Body of pancreas (tissue), 4 donors: ENCODE data around the gene LVRN. TPM values are rescaled to one million over a fixed set of nuclear protein-coding genes. Genes with fewer than 3 reads are reported as not detected.
"Not testable (repeated sequence)": the region's sequence is repeated elsewhere in the genome, so short reads cannot be mapped to it uniquely, and the experiment has no call there.

Experiments
- ATAC-seq: fragments of 150-250 bp; one replicate; pipeline ENCODE4 v1.9.1; 2016
- DNase-seq, 4 donors: peaks; one replicate each; pipeline ENCODE4 v3.0.0-alpha.2; 2019
- H3K27ac ChIP-seq, 4 donors: fragments of 200-600 bp; sonication (generic); 1 replicate in 3 of 4; 2 replicates in 1 of 4; pipeline versions ENCODE4 v1.5.1 to v1.6.1; 2016 to 2019; ENCODE audit warnings: mild to moderate bottlenecking in 1 of 4, mixed read lengths in 1 of 4, moderate library complexity in 1 of 4
- H3K27me3 ChIP-seq, 2 donors: fragments of 200-600 bp; sonication (generic); one replicate each; pipeline ENCODE4 v1.6.0; 2016; ENCODE audit warnings: mild to moderate bottlenecking in 1 of 2
- H3K36me3 ChIP-seq, 2 donors: fragments of 200-600 bp; sonication (generic); replicated peaks in 1 of 2; 2 replicates each; pipeline ENCODE4 v1.5.1; 2016; ENCODE audit warnings: low read depth in 2 of 2; ENCODE audit not compliant: insufficient read depth in 1 of 2
- H3K4me1 ChIP-seq: fragments of 200-600 bp; sonication (generic); one replicate; pipeline ENCODE4 v1.6.0; 2016
- H3K4me3 ChIP-seq, 2 donors: fragments of 200-600 bp; sonication (generic); 1 replicate in 1 of 2; 2 replicates in 1 of 2; pipeline ENCODE4 v1.5.1; 2016 to 2019
- H3K9me3 ChIP-seq, 3 donors: fragments of 200-600 bp; sonication (generic); 1 replicate in 2 of 3; 2 replicates in 1 of 3; pipeline ENCODE4 v1.5.1; 2016
- CTCF ChIP-seq, 7 experiments: fragments of 450-650 bp in 4 of 7; fragments of 200-600 bp in 3 of 7; sonication (generic) in 3 of 7; IDR thresholded peaks; one replicate each; pipeline ENCODE4 v1.5.1; 2016 to 2019; ENCODE audit warnings: antibody characterized with exemption in 7 of 7
- POLR2A ChIP-seq, 3 donors: fragments of 450-650 bp; IDR thresholded peaks; one replicate each; pipeline ENCODE4 v1.6.1; 2016; ENCODE audit warnings: antibody characterized with exemption in 3 of 3, mild to moderate bottlenecking in 2 of 3
- WGBS, 2 donors: methylation state at CpG; one replicate each; pipeline ENCODE4 v1.1.5; 2017; 5-methylcytosine and 5-hydroxymethylcytosine counted together
- intact Hi-C: fragments of 100-400 bp; cut with DNase I; formaldehyde crosslinking; loops from one replicate; pipeline ENCODE4 v1.15.1; 2023
- total RNA-seq, 2 donors: library from RNA; depleted of rRNA; stranded (reverse); fragments of >200 nt; gene quantifications; one replicate each; pipeline ENCODE4 v1.1.0, GENCODE V29; 2016

The LVRN gene, protein sequence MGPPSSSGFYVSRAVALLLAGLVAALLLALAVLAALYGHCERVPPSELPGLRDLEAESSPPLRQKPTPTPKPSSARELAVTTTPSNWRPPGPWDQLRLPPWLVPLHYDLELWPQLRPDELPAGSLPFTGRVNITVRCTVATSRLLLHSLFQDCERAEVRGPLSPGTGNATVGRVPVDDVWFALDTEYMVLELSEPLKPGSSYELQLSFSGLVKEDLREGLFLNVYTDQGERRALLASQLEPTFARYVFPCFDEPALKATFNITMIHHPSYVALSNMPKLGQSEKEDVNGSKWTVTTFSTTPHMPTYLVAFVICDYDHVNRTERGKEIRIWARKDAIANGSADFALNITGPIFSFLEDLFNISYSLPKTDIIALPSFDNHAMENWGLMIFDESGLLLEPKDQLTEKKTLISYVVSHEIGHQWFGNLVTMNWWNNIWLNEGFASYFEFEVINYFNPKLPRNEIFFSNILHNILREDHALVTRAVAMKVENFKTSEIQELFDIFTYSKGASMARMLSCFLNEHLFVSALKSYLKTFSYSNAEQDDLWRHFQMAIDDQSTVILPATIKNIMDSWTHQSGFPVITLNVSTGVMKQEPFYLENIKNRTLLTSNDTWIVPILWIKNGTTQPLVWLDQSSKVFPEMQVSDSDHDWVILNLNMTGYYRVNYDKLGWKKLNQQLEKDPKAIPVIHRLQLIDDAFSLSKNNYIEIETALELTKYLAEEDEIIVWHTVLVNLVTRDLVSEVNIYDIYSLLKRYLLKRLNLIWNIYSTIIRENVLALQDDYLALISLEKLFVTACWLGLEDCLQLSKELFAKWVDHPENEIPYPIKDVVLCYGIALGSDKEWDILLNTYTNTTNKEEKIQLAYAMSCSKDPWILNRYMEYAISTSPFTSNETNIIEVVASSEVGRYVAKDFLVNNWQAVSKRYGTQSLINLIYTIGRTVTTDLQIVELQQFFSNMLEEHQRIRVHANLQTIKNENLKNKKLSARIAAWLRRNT
- 1 to 10 TPM in 1 of 2 donors, under 1 TPM in 1; 0.52 to 2.0 TPM for total RNA-seq

DNA sequence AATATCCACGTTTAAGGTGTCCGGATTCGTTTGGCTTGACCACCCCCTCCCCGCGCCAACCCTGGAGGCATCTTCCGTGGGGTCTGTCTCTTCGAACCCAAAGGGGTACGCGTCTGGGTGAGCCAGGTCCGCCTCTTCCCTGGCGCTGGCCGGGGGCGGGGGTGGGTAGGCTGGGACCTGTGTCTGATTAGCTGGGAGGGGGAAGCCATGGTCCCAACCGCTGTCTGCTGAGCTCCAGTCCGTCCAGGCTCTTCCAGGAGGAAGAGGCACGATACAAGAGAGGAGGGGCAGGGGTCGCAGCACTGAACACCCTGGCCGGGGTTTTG lies at the start of gene LVRN:
Gene LVRN (plus strand): TSS at position 237 of the 326 bp plus-strand sequence. CDS start 143 bp downstream, outside the sequence.
- no peak for DNase-seq
- TF ChIP-seq CTCF (IDR thresholded peaks at IDR 0.05), result no peak
- no peak for TF ChIP-seq POLR2A (IDR thresholded peaks at IDR 0.05)
- Histone ChIP-seq H3K4me3 (peak within 1 kb of the TSS; percentile 11 to 20), H3K36me3 (no peaks in the 10 kb centered on the region), H3K27ac (no peak within 1 kb of the TSS), H3K27me3 (peaks cover 0 to 17% of the 10 kb centered on the region in 2 donors), H3K9me3 (no peaks in the 10 kb centered on the region), H3K4me1 (peaks cover 19% of the 10 kb centered on the region)
- ATAC-seq, result no peak
- 6 to 23% methylated on average over 7 to 18 of the region's 18 CpGs for WGBS, 2 donors
- intact Hi-C loops, result no loop called here

- H3K9me3 ChIP-seq, H3K4me1 ChIP-seq, H3K27me3 ChIP-seq, H3K36me3 ChIP-seq, DNase-seq, H3K4me3 ChIP-seq, ATAC-seq, intact Hi-C loops, H3K27ac ChIP-seq: not testable (repeated sequence)
- 74 to 79% methylated on average over 5 of the region's 5 CpGs for WGBS, 2 donors
Measured at GRCh38 chr5:115913623-115914400, 48.5 kb upstream of the LVRN start.

- H3K27ac ChIP-seq, result no peak overlapping the region
- no peak for ATAC-seq
- TF ChIP-seq CTCF (IDR thresholded peaks at IDR 0.05) (no peak), POLR2A (IDR thresholded peaks at IDR 0.05) (no peak)
- H3K4me1 ChIP-seq, result no peaks in the 10 kb centered on the region
- H3K9me3 ChIP-seq, result no peaks in the 10 kb centered on the region
- H3K4me3 ChIP-seq, result no peak overlapping the region
- WGBS, 2 donors, result 74 to 77% methylated on average over 3 of the region's 3 CpGs
- no peaks in the 10 kb centered on the region for H3K36me3 ChIP-seq
- H3K27me3 ChIP-seq, result no peaks in the 10 kb centered on the region
- intact Hi-C loops, result no loop called here
- no peak for DNase-seq
Measured at GRCh38 chr5:115920171-115920725, 42.0 kb upstream of the LVRN start.

DNA sequence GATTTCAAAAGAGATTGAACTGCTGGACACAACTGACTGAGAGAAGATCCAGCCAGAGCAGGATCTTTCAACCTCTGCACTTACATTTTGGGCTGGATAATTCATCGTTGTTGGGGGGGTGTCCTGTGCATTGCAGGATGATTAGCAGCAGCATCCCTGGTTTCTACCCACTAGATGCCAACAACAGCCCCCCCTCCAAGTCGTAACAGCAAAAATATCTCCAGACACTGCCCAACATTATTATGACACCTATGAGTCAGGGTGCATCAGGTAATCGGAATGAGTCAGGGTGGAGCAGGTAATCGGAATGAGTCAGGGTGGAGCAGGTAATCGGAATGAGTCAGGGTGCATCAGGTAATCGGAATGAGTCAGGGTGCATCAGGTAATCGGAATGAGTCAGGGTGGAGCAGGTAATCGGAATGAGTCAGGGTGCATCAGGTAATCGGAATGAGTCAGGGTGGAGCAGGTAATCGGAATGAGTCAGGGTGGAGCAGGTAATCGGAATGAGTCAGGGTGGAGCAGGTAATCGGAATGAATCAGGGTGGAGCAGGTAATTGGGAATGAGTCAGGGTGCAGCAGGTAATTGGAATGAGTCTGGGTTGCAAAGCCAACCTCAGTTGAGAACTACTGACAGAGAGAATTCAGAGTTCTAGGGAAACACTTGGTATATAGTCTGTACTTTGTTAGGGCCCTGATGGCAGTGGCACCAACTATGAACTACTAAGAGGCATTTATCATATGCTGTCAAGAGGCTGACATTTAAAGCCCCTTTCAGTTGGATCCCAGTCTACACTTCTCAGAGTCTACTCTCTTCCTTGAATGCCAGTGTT lies 33.5 kb upstream of the LVRN start:
- intact Hi-C loops, H3K9me3 ChIP-seq, DNase-seq, H3K27ac ChIP-seq, H3K27me3 ChIP-seq, ATAC-seq, H3K4me1 ChIP-seq, H3K36me3 ChIP-seq, H3K4me3 ChIP-seq: not testable (repeated sequence)
- 91% methylated on average over 12 of the region's 12 CpGs for WGBS, 2 donors

DNA sequence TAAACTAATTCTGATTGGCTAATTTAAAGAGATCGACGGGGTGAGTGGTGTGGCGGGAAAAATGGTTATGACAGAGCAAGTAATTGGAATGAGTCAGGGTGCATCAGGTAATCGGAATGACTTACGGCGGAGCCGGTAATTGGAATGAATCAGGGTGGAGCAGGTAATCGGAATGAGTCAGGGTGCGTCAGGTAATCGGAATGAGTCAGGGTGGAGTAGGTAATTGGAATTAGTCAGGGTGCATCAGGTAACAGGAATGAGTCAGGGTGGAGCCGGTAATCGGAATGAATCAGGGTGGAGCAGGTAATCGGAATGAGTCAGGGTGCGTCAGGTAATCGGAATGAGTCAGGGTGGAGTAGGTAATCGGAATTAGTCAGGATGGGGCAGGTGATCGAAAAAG lies 32.1 kb upstream of the LVRN start:
- ATAC-seq, H3K36me3 ChIP-seq, H3K27ac ChIP-seq, H3K9me3 ChIP-seq, H3K4me1 ChIP-seq, H3K4me3 ChIP-seq, H3K27me3 ChIP-seq, DNase-seq, intact Hi-C loops: not testable (repeated sequence)
- WGBS, 2 donors, result 87 to 88% methylated on average over 17 of the region's 17 CpGs
